HK-2 (cell line): ENCODE data around the gene TNS4.

Experiments used
- DNase-seq: peaks from one replicate; pipeline ENCODE4 v3.0.0-alpha.2; 2018; ENCODE audit not compliant: unreplicated experiment

TNS4 gene

GRCh38 chr17:40536295-40537171 lies 35.1 kb upstream of the TNS4 start:
- DNase-seq: no peak

- no peak for DNase-seq
These were observed 34.5 kb upstream of the TNS4 start for GRCh38 chr17:40535924-40536294.

- no peak for DNase-seq
These were observed 34.0 kb upstream of the TNS4 start for GRCh38 chr17:40535438-40535837.

GRCh38 chr17:40534371-40535189 lies 33.2 kb upstream of the TNS4 start:
- DNase-seq: no peak

GRCh38 chr17:40533896-40534295 lies 32.5 kb upstream of the TNS4 start:
- no peak for DNase-seq

GRCh38 chr17:40532520-40533253 lies 31.3 kb upstream of the TNS4 start:
- DNase-seq: no peak

GRCh38 chr17:40531051-40531991 lies 29.9 kb upstream of the TNS4 start:
- DNase-seq: no peak

GRCh38 chr17:40530531-40530994 lies 29.1 kb upstream of the TNS4 start:
- DNase-seq: no peak

GRCh38 chr17:40529991-40530390 lies 28.6 kb upstream of the TNS4 start:
- no peak for DNase-seq

- DNase-seq: no peak
These were observed 27.4 kb upstream of the TNS4 start for GRCh38 chr17:40528692-40529417.

- no peak for DNase-seq
These were observed 25.2 kb upstream of the TNS4 start for GRCh38 chr17:40526668-40527067.

GRCh38 chr17:40525294-40525693 lies 23.9 kb upstream of the TNS4 start:
- no peak for DNase-seq

- DNase-seq: no peak
These were observed 23.0 kb upstream of the TNS4 start for GRCh38 chr17:40524243-40524965.

- DNase-seq: no peak
These were observed 21.5 kb upstream of the TNS4 start for GRCh38 chr17:40522961-40523310.

GRCh38 chr17:40522250-40522960 lies 21.0 kb upstream of the TNS4 start:
- no peak for DNase-seq

GRCh38 chr17:40520991-40521453 lies 19.6 kb upstream of the TNS4 start:
- DNase-seq: no peak

GRCh38 chr17:40519089-40519775 lies 17.8 kb upstream of the TNS4 start:
- DNase-seq: no peak

- peak; percentile 57 for DNase-seq
These were observed 17.1 kb upstream of the TNS4 start for GRCh38 chr17:40518401-40519088.
